Effector memory CD8-positive, alpha-beta T cell (primary cell): ENCODE measurements around the gene OSBPL6.

Experiments used
- ATAC-seq: fragments of 150-1000 bp; cut with Tn5 transposase; replicated peaks from 2 replicates; pipeline ENCODE4 v1.10.0; 2021; ENCODE audit warnings: mild to moderate bottlenecking, moderate library complexity
- DNase-seq, 3 experiments: peaks; one replicate each; pipeline ENCODE4 v3.0.0; 2021
- H3K27ac Mint-ChIP-seq, 2 donors: one replicate each; pipeline ENCODE4 v1.8.0; 2022; ENCODE audit warnings: mild to moderate bottlenecking in 2 of 2, mixed read lengths in 2 of 2, moderate library complexity in 2 of 2
- H3K27me3 Mint-ChIP-seq, 2 donors: one replicate each; pipeline ENCODE4 v1.8.0; 2022; ENCODE audit warnings: mixed read lengths in 2 of 2
- H3K36me3 Mint-ChIP-seq: one replicate; pipeline ENCODE4 v1.8.0; 2022; ENCODE audit warnings: mild to moderate bottlenecking, moderate library complexity, mixed read lengths; ENCODE audit not compliant: insufficient read depth
- H3K4me1 Mint-ChIP-seq, 2 donors: one replicate each; pipeline ENCODE4 v1.8.0; 2022; ENCODE audit warnings: low read depth in 2 of 2, mixed read lengths in 2 of 2
- H3K4me3 Mint-ChIP-seq, 2 donors: one replicate each; pipeline ENCODE4 v1.8.0; 2022; ENCODE audit warnings: mild to moderate bottlenecking in 2 of 2, mixed read lengths in 2 of 2, moderate library complexity in 2 of 2
- H3K9me3 Mint-ChIP-seq, 2 donors: one replicate each; pipeline ENCODE4 v1.8.0; 2022; ENCODE audit warnings: mixed read lengths in 2 of 2

The OSBPL6 gene

DNA sequence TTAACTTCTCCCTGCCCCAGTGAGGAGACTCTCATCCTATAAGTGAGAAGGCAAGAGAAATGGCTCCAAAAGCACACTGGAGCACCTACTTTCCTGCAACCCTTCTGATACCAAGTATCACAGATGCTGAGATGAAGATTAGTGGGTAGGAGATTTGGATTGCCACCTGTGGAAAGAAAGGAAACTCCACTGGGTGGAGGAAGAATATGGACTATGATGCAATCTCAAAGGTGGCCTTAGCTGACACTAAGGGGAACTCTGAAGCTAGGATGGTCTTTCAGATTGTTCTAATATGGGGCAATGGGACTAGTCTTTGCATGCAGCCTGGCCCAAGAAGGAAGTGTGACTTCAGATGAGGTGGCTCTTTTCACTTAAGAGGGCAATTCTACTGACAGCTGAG is 235.0 kb downstream of the OSBPL6 start:
- Mint-ChIP-seq H3K4me1 (no peaks in the 10 kb centered on the region), H3K9me3 (no peaks in the 10 kb centered on the region), H3K27me3 (no peaks in the 10 kb centered on the region), H3K4me3 (no peak overlapping the region), H3K36me3 (peaks cover 48% of the 10 kb centered on the region), H3K27ac (no peak overlapping the region)
- DNase-seq (no peak), ATAC-seq (no peak)

DNA sequence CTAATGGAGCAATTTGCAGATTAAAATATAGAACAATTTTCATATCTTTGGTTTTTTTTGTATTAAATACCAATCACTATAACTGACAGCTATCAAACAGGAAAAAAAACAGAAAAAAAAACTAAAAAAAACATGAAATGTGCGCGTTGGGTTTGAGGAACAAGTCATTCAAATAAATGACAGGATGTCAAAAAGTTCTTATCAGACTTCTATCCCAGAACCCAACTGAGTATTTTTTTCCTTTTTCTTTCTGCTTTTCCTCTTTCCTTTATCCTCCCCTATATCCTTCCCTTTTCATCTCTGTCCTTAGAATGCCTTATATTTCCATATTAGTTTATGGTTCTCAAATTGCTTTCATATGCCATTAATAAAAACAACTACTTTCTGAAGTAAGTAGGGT is 242.3 kb downstream of the OSBPL6 start:
- H3K27ac Mint-ChIP-seq: peak overlapping the region in 1 of 2 donors; percentile 42
- no peak overlapping the region for H3K4me3 Mint-ChIP-seq

DNA sequence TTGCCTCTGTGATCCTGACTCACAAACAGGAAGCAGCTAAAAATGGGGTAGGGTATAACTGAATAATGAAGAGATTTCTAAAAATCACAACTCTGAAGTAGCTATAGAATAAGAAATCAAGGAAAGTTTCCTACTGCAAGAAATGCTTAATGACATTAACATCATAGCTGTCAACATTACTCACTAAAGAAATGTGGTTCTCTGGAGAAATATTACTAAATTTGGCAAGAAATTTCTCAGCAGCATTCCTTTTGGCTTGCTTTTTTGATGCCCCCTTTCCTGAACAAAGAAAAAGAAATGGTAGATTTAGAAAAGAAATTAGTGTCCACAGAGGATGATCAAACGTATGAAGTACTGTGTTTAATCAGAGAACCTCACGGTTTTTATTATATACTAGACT is 247.1 kb downstream of the OSBPL6 start:
- DNase-seq: no peak
- H3K27ac Mint-ChIP-seq: no peak overlapping the region
- H3K9me3 Mint-ChIP-seq: no peaks in the 10 kb centered on the region
- peaks cover 61% of the 10 kb centered on the region for H3K36me3 Mint-ChIP-seq
- H3K4me1 Mint-ChIP-seq: no peaks in the 10 kb centered on the region
- H3K27me3 Mint-ChIP-seq: no peaks in the 10 kb centered on the region
- no peak overlapping the region for H3K4me3 Mint-ChIP-seq
- no peak for ATAC-seq

More for the DNA sequence above, 242.3 kb downstream of the OSBPL6 start:
- ATAC-seq (no peak), DNase-seq (no peak)
- Mint-ChIP-seq H3K4me1 (no peaks in the 10 kb centered on the region), H3K9me3 (no peaks in the 10 kb centered on the region), H3K27me3 (no peaks in the 10 kb centered on the region), H3K36me3 (peaks cover 65% of the 10 kb centered on the region)

DNA sequence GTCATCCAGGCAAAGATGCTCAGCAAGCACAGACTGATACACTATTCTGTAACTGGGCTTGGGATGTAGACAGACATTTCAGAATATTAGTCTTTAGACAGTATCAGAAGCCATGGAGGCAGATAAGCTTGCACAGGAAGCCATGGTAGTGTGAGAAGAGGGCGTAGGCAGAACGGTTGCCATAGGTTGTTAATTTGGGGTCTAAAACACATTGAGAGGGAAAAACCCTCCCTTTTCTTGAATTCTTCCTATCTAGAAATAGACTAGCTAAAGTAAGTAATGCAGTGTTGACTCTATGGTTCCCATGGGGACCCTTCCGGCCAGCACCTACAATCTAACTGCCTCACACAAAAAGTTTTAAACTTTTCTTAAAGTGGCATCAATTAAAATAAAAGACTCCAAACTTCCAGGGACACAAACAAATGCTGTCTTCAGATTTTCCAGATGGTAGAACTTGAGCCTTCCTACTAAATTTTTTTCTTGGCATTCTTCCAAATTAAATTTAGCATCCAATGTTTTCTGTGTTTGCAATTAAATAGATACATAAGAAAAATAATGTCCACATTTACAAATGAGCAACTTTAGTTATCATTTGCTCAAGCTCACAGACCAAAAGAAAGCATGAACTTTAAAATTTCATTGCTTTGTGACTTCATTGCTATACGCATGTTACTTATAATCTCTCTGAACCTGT is 254.8 kb downstream of the OSBPL6 start:
- H3K27ac Mint-ChIP-seq: peak overlapping the region; percentile 91 to 92
- ATAC-seq (no peak), DNase-seq (no peak)
- H3K27me3 Mint-ChIP-seq: no peaks in the 10 kb centered on the region
- H3K4me1 Mint-ChIP-seq: peaks cover 13 to 24% of the 10 kb centered on the region in 2 donors
- H3K36me3 Mint-ChIP-seq: peaks cover 52% of the 10 kb centered on the region
- H3K9me3 Mint-ChIP-seq: no peaks in the 10 kb centered on the region
- peak overlapping the region; percentile 87 to 89 for H3K4me3 Mint-ChIP-seq

DNA sequence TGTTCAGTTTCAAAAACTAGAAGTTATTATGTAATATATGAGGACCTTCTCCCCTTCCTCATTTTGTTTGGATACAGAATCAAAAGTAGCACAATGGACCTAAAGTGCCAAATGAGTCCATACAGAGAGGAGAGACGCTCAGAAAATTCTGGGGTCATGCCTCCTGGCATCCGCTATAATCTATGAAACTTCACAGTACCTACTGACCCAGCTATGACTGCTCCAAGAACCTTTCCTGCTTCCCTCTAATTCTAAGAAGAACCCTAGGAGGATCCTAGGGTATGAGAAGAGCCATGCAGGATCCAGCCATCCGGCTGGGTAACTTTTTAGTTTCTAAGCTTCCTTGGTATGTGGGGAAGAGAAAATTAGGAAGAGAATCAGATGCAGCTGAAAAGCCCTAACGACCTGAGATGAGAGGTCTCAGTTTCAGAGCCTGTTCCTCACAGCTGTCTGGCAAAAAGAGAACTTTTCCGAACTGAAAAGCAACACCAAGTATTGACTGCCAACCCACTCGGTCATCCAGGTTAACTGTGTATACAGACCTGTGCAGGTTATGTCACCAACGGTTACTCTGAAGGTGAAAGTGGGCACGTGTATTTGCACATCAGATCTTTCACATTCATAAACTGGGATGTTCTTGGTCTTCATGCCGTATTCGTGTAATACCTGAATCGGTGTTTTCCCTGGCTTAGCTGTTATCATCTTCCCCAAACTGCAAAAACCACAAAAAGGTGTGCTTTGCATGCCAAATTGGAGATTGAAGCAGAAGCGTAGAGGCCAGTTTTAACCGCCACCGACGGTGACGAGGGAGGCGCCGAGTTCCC is 255.6 kb downstream of the OSBPL6 start:
- Mint-ChIP-seq H3K4me1 (peaks cover 13 to 24% of the 10 kb centered on the region in 2 donors), H3K27me3 (no peaks in the 10 kb centered on the region), H3K36me3 (peaks cover 46% of the 10 kb centered on the region), H3K27ac (peak overlapping the region; percentile 91 to 92), H3K4me3 (peak overlapping the region; percentile 87 to 89), H3K9me3 (no peaks in the 10 kb centered on the region)
- DNase-seq (no peak), ATAC-seq (no peak)

DNA sequence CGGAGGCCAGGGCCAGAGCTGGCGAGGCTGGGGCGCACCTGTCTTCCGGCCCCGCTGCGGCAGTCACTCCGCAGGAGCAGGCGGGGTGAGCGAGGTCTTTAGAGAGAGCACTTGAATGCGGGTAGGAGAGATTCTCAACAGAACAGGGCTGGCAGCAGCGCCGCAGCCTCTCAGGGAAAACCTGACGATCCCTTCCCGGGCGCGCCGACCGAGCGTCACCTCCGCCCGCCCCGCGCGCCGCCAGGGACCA is 256.1 kb downstream of the OSBPL6 start:
- peak overlapping the region; percentile 91 to 92 for H3K27ac Mint-ChIP-seq
- H3K9me3 Mint-ChIP-seq: no peaks in the 10 kb centered on the region
- peaks cover 41% of the 10 kb centered on the region for H3K36me3 Mint-ChIP-seq
- H3K4me1 Mint-ChIP-seq: peaks cover 13 to 24% of the 10 kb centered on the region in 2 donors
- peak; percentile 69 to 76 (median 71) for DNase-seq
- peak overlapping the region; percentile 87 to 89 for H3K4me3 Mint-ChIP-seq
- ATAC-seq: peak; percentile 58
- no peaks in the 10 kb centered on the region for H3K27me3 Mint-ChIP-seq

DNA sequence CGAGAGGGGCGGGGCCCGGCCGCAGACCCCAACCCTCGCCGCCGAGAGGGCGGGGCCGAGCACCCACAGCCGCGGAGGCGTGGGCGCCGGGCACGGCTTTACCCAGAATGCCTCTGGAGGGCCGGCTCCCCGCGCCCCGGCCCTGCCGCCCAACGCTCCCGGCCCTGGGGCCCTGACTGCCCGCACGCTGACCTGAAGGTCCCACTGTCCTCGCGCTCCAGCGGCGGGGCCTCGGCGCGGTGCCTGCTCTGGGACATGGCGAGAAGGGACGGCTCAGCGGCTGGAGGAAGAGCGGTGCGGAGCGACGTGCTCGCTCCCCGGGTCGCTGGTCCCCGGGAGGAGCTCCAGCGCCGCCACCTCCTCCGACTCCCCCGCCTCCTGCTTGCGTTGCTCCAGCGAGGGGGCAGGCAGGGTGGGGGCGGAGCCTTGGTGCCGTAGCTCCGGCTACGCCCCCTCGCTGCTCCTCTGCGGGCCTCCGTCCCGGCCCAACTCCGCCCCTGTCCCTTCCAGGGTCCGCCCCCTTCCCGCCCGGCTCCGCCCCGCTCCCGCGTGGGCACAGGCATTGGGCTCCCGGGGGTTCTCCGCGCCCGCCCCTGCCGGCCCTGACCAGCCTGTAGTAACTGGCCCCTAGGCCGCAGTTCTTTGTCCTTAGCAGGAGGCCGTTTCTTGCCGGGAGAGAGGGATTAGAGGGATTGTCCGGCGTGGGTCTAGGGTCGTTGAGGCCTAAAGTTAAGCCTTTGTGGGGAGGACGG is 256.6 kb downstream of the OSBPL6 start, which contains the start of the genes PJVK and PRKRA:
TSS of gene PJVK (plus strand) at position 605 of the 752 bp plus-strand sequence. CDS start 2,032 bp downstream, outside the sequence.
TSS of gene PRKRA (minus strand) at position 402 of the 752 bp plus-strand sequence. CDS start at position 257, 145 bp downstream.
- H3K4me1 Mint-ChIP-seq: peaks cover 13 to 24% of the 10 kb centered on the region in 2 donors
- ATAC-seq: peak; percentile 83

DNA sequence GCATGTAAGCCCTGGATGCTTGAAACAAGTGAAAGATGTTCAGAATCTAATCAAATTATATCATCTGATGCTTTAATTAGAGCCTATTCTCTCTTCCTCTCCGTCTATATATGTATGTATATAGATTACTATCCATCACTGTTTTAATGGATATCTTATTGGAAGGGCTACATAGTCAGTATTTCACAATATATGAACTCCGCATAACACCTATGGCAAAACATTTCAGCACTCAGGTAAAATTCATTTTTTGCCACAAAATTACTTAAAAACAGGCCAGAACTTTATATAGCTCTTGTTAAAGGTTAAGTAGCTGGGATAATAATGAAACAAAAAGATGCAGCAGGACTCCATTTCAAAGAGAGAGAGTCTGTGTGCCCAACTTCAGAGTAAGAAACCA is 258.0 kb downstream of the OSBPL6 start:
- peak overlapping the region in 1 of 2 donors; percentile 91 for H3K27ac Mint-ChIP-seq
- H3K27me3 Mint-ChIP-seq: no peaks in the 10 kb centered on the region
- no peaks in the 10 kb centered on the region for H3K9me3 Mint-ChIP-seq
- peak overlapping the region; percentile 87 to 89 for H3K4me3 Mint-ChIP-seq
- H3K36me3 Mint-ChIP-seq: peaks cover 23% of the 10 kb centered on the region
- ATAC-seq (no peak), DNase-seq (no peak)
- peaks cover 13 to 24% of the 10 kb centered on the region in 2 donors for H3K4me1 Mint-ChIP-seq

More for the DNA sequence above, 256.6 kb downstream of the OSBPL6 start, which contains the start of the genes PJVK and PRKRA:
- Mint-ChIP-seq H3K27ac (peak within 1 kb of the TSS; percentile 91 to 92), H3K36me3 (peaks cover 36% of the 10 kb centered on the region), H3K27me3 (no peaks in the 10 kb centered on the region), H3K9me3 (no peaks in the 10 kb centered on the region), H3K4me3 (peak within 1 kb of the TSS; percentile 87 to 89)
- DNase-seq: peak; percentile 93 to 95 (median 93)
